Measurements from ENCODE around the gene SART1.
"Not testable (repeated sequence)": the region's sequence is repeated elsewhere in the genome, so short reads cannot be mapped to it uniquely, and the experiment has no call there.

Gene SART1

DNA sequence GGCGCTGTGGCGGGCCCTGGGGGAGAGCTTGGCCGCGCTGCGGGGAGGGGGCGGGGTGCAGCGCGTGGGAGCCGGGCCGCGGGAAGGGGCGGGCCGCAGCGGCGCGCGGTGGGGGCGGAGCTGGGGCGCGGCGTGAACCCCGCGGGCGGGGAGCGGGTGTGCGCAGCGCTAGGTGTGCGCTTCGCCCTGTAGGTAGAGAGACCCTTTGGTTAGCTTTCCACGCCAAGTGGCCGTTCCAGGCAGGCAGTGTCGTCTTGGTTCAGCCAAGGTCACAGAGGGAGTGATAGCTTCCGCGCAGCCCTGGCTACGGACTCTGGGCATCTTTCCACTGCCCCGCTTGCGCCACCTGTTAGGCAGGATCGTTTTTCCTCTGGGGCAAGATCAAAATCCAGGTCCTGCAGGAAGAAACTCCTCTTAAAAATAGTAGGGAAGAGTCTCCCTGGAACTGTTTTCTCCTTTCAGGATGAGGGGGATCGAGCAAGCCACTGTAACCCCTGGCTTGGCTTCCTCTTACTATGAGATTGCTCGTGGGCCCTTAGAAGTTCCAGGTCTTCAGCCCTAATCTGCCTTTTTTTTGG is 41.2 kb downstream of the SART1 start:
- DNase-seq = no peak

- DNase-seq = no peak
Observed at GRCh38 chr11:66003291-66003690, 41.8 kb downstream of the SART1 start.

DNA sequence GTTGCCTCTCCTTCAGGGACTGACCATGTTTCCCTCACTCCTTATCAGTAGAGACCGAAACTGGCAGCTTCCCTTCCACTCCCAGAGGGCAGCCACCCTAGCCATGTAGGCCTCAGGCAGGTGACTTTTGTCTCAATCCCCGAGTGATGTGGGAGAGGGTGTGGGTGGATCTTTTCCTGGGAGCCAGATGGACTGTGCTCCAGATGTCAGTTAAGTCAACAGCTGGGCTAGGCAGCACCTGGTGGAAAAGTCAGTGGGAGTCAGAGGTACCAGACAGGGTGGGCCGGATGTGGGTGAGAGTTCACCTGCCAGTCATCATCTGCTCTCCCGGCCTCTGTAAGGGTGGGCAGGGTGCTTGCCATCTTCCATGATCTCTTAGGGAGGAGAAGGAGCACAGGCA is 42.7 kb downstream of the SART1 start:
- DNase-seq = no peak

- DNase-seq = no peak
Observed at GRCh38 chr11:66006134-66006890, 44.8 kb downstream of the SART1 start.

DNA sequence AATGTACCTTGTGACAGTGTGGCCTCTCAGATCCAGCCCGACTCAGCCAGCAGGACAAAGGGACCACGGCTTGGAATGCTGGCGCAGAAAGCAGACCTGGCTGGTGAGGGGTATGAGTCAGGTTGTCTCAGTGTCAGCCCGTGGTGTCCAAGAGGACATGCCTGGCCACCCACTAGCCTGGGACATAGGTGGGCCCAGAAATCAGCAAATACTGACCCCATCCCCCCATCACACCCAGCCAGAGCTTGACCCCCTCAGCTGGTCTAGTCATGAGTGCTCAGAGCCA is 45.3 kb downstream of the SART1 start:
- DNase-seq = no peak

DNA sequence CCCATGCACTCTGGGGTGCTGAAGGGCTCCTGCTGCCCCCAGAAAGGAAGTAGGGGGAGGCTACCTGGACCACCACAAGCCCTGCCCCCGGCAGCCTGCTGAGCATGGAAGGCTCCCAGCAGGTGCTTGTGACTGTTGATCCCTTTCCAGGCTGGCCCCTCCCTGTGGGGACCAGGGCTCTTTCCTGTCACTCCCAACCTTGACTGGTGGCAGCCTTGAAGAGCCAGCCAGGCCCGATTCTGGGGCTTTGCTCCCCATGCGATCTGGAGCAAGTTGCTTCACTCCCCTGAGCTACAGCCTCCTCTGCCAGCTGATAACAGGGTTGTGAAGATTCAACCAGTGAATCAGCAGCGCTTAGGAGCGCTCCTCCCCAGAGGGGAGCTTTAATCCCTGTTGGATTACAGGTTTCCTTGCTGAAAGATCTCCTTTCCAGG is 45.7 kb downstream of the SART1 start:
- no peak for DNase-seq

- DNase-seq = no peak
Observed at GRCh38 chr11:66008095-66008467, 46.5 kb downstream of the SART1 start.

GRCh38 chr11:66008468-66009101 is 47.1 kb downstream of the SART1 start:
- no peak for DNase-seq

GRCh38 chr11:66010036-66010435 is 48.5 kb downstream of the SART1 start:
- DNase-seq = not testable (repeated sequence)

- DNase-seq = no peak
Observed at GRCh38 chr11:66011239-66011784, 49.8 kb downstream of the SART1 start.

- no peak for DNase-seq
Observed at GRCh38 chr11:66011785-66012303, 50.3 kb downstream of the SART1 start, which contains the start of gene CST6. Gene CST6, plus strand, starts transcription at chr11:66012008. Its CDS starts 37 bp downstream, at chr11:66012045.

- no peak for DNase-seq
Observed at GRCh38 chr11:66012371-66012945, 50.9 kb downstream of the SART1 start.

- no peak for DNase-seq
Observed at GRCh38 chr11:66012946-66013761, 51.6 kb downstream of the SART1 start.

DNA sequence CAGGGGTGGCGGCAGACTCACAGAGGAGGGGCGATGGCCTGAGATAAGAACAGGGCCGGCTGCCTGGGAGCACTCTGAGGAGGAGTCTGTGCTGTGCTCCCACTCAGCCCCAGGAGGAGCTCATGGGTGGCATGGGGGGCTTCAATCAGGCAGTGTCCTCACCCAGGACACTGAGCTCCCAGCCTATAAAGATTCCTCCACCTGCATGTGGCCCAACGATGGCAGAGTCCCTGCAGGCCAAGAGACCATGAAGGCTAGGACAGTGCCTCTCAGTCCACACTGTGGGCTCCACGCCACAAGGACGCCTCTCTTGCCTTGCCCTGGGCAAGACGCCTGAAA is 52.2 kb downstream of the SART1 start:
- no peak for DNase-seq

DNA sequence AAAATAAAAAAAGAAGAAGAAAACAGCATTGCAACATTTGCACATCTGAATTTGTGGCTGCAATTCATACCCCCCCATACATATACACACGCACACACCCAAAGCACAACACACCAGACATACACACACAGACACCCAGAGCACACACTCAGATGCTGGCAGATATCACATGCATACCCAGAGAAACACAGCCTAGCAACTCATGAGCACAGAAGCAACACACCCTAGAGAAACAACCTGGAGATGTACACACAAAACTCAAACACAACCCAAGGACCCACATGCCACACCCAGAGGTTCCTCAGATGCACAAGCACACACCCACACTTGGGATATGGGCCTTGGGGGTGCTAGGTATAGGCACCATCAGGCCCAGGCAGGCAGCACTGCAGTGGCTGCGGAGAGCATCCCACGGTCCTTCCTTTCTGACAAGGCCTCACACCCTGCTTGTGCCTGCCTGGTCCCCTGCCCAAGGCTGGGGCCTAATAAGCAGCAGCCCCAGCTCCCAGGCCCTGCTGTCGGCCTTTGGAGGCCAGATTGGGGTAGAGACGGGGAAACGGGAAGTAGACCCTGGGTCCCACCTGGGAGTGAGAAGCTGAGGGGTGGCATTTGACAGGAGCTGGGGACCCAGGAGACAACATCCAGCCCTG is 53.4 kb downstream of the SART1 start:
- DNase-seq = no peak

DNA sequence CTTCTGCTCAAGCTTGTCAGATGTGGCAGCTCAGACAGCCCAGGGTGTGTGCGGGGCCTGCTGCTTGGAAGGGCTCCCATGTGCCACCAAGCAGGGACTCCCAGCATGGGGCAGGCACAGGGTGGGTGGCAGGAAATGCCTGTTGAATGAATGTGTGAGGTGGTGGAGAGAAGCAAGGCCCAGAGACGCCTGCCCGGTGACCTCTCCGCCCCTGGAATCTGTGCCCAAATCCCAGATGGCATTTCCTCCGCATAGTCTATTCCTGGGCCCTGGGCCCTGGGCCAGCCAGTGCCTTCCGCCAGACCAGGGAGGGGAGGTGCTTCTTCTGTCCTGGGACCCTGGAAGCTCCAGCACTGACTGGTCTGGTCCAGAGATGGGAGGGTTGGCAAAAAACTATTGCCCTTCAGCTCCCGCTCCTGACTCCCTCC is 53.9 kb downstream of the SART1 start:
- no peak for DNase-seq

DNA sequence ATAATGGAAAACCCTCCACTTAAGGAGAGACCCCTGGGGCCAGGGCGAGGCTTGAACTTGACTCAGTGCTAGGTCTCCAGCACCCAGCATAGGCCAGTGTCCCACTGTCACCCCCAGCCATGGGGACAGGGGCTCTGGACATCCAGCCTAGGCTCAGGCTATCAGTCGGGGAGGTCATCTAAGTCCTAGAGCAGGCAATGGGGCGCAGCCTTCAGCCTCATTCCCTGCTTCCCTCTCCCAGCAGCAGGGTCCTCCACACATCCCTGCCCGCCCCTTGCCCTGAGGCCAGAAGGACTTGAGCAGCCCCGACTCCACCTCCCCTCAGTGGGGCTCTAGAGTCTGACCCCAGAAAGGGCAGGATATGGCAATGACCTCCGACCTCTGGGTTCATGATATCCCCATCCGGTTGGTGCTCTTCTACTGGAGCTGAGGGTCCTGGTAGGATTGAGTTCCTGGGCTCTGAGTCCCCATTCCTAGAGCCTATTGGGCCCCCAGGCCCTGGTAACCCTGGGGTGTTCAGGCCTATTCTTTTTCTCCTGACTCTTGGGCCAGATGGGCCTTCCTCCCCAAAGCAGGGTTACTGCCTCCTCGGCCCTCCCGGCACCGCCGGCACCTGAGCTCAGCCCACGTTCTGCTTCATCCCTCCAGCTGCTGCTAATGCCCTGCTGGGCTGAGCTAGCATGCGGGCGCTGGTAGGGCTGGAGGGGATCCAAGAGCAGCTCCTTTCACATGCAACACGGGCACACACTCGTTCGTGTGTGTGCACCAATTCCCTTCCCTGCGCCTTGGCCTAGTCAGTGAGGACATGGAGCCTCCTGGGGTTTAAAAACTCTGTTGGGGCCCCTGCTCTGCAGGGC is 54.6 kb downstream of the SART1 start:
- DNase-seq = no peak

- DNase-seq = no peak
Observed at GRCh38 chr11:66016793-66017177, 55.3 kb downstream of the SART1 start.

DNA sequence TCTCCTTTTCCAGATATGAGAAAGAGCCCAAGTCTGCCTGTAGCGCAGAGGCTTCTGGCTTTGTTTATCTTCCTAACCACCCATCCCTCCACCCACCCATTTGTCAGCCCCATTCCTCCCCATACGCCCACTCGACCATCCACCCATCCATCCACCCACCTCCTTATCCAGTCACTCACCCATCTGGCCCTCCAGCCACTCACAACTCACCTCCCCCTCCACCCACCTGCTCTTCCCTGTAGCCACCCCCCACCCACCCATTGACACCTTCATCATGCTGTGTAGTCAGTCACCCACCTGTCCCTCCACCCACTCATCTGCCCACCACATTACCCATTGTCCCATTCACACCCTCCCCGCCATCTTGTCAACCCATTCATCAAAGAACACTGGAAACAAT is 55.8 kb downstream of the SART1 start:
- no peak for DNase-seq

DNA sequence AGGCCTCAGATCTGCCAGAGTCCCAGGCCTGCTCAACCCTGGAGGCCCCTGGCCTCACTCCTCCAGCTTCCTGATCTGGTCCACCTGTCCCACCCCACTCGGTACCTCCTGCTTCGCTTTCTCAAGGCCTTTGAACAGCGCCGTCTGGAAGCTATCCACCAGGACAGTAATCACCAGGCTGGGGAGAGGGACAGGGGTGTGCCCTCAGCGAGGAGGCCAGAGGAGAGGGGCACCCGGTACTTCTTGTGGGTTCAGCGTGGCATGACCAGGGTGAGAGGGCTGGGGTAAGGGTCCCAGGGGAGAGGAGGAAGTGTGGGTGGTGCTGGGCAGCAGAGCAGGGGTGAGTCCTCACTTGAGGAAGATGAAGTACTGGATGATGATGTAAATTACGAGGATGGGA is 58.7 kb downstream of the SART1 start:
- DNase-seq = no peak

Measured in SHP77 treated with DMSO at 0.1 percent for 48 hours (cell line).